ENCODE data around the gene APBA2. TPM values are rescaled to one million over a fixed set of nuclear protein-coding genes. Genes with fewer than 3 reads are reported as not detected.

Gene APBA2
- total RNA-seq, 2 donors from 2014 or later, result 0.77 to 1.0 TPM

DNA sequence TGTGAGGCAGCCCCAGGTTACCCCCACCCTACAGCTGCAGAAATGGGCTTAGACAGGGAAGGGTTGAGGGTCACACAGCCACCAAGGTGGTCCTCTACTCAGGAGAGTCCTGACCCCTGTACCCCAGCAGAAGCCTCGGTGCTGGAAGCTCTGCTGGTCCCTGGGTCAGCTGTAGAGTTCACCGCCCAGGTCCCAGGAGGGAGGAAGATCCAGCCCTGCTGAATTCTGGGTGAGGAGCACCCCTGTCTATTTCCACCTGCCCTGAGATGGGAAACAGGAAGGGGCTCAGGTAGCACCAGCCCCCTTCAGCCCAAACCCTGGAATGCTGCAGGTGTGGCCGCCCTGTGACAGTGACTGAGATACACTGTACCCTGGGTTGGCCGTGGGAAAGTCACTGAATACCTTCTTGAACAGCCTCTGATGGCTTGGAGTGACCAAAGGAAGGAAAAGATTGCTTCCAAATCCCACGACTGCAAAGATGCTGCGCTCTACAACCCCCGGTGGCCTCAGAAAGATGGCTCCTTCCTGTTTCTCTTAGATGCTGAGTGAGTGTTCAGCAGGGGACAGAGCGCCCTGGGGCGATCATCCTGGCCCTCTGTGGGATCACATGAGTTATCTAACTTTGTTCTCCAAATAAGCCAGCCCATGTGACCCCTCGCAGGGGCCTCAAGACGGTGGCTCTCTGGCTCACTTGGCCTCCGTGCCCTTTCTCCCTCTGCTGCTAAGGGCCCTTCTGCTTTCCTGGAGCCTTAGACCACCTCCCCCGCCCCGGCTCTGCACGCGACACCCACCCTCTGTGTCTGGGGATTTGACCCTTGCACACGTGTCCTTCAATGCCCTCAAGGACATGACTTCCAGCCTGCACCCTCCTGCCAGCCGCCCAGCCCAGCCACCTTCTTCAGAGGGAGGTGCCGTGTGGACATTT is 242.0 kb downstream of the APBA2 start:
- no peak overlapping the region for H3K9ac ChIP-seq (ENCODE audit: low read depth in 2 of 2, low read length in 2 of 2)
- H3K9me3 ChIP-seq, result no peaks in the 10 kb centered on the region
- H3K27me3 ChIP-seq, result no peaks in the 10 kb centered on the region
- TF ChIP-seq, protein P1, sequence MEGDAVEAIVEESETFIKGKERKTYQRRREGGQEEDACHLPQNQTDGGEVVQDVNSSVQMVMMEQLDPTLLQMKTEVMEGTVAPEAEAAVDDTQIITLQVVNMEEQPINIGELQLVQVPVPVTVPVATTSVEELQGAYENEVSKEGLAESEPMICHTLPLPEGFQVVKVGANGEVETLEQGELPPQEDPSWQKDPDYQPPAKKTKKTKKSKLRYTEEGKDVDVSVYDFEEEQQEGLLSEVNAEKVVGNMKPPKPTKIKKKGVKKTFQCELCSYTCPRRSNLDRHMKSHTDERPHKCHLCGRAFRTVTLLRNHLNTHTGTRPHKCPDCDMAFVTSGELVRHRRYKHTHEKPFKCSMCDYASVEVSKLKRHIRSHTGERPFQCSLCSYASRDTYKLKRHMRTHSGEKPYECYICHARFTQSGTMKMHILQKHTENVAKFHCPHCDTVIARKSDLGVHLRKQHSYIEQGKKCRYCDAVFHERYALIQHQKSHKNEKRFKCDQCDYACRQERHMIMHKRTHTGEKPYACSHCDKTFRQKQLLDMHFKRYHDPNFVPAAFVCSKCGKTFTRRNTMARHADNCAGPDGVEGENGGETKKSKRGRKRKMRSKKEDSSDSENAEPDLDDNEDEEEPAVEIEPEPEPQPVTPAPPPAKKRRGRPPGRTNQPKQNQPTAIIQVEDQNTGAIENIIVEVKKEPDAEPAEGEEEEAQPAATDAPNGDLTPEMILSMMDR (IDR thresholded peaks at IDR 0.05), result no peak
- H3K36me3 ChIP-seq, result no peaks in the 10 kb centered on the region
- H3K4me3 ChIP-seq, result no peak overlapping the region
- DNase-seq, result no peak
- intact Hi-C loops (cut with DNase I), result no loop called here
- no peaks in the 10 kb centered on the region for H3K4me1 ChIP-seq
- no peak overlapping the region for H3K27ac ChIP-seq

DNA sequence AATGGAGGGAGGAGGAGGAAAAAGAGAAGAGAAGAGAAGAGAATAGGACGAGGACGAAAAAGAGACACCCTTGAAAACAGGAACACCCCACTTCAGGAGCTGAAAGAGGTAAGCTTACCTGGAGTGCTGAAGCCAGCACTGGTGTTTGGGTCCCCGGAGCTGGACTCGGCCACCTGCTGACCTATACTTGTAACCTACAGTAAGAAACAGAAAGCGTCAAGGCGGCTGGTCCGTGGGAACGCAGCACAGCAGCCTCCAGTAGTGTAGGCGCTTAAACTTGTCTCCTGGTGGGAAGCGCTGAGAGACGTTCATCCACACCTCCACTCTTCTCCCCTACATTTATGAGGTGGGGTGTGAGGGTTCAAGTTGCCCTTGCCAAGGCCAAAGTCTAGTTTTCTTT is 242.9 kb downstream of the APBA2 start:
- no peaks in the 10 kb centered on the region for H3K36me3 ChIP-seq
- H3K9me3 ChIP-seq, result no peaks in the 10 kb centered on the region
- no peak overlapping the region for H3K27ac ChIP-seq
- H3K27me3 ChIP-seq, result no peaks in the 10 kb centered on the region
- no peaks in the 10 kb centered on the region for H3K4me1 ChIP-seq
- H3K4me3 ChIP-seq, result no peak overlapping the region
- no peak for DNase-seq
- TF ChIP-seq, protein P1 (IDR thresholded peaks at IDR 0.05), result no peak
- intact Hi-C loops (cut with DNase I), result no loop called here
- H3K9ac ChIP-seq (ENCODE audit: low read depth in 2 of 2, low read length in 2 of 2), result no peak overlapping the region

DNA sequence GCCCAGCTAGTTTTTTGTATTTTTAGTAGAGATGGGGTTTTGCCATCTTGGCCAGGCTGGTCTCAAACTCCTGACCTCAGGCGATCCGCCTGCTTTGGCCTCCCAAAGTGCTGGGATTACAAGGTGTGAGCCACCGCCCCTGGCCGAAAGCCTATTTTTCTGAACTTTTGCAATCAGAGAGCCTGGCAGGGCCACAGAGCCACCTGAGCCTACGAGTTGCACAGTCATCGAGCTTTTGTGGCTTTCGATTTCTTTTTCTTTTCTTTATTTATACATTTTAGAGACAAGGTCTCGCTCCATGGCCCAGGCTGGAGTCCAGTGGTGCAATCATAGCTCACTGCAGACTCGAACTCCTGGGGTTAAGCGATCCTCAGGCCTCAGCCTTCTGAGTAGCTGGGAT is 243.4 kb downstream of the APBA2 start:
- H3K36me3 ChIP-seq, result no peaks in the 10 kb centered on the region
- H3K27me3 ChIP-seq, result no peaks in the 10 kb centered on the region
- no peaks in the 10 kb centered on the region for H3K9me3 ChIP-seq
- TF ChIP-seq, protein P1 (IDR thresholded peaks at IDR 0.05), result no peak
- intact Hi-C loops (cut with DNase I), result no loop called here
- no peaks in the 10 kb centered on the region for H3K4me1 ChIP-seq
- no peak overlapping the region for H3K4me3 ChIP-seq
- H3K27ac ChIP-seq, result no peak overlapping the region
- no peak overlapping the region for H3K9ac ChIP-seq (ENCODE audit: low read depth in 2 of 2, low read length in 2 of 2)
- DNase-seq, result no peak

DNA sequence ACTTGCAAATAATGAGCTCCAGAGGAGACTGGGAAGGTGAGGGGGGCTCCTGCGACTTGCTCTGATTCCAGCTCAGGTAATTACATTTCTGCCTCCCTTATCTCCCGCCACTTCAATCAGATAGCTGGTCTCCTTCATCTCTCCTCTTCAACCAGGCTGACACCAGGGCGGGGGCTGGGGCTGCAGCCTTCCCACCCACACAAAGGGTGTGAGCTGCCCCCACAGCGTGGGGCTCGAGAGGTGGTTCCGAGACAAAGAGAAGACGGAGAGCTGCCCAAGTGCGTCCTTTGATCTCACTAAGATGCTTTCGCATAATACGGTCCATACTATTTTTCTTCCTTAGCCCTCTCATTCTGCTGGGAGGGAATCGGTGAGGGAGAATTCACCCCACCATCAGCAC is 244.2 kb downstream of the APBA2 start:
- no peak overlapping the region for H3K9ac ChIP-seq (ENCODE audit: low read depth in 2 of 2, low read length in 2 of 2)
- intact Hi-C loops (cut with DNase I), result no loop called here
- DNase-seq, result no peak

DNA sequence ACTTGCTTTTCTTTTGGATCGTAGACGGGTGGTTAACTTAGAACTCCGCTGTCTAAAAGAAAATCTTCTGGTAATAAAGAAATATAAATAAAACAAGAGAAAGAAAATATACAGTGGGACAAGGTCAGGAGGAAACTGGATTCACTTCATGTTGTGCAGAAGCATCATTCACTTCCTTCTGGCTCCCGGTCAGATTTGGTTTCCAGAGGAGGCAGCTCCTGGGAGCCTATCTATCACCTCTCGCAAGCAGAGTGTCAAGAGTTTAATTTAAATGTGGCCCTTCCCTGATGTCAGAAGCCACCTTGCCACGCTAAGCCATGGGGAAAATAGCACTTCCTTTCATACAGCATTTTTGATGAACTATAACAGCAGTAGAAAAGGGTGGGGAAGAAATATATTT is 244.7 kb downstream of the APBA2 start:
- H3K9me3 ChIP-seq, result no peaks in the 10 kb centered on the region
- no peaks in the 10 kb centered on the region for H3K4me1 ChIP-seq
- DNase-seq, result no peak
- no peaks in the 10 kb centered on the region for H3K27me3 ChIP-seq
- no peak overlapping the region for H3K4me3 ChIP-seq
- H3K36me3 ChIP-seq, result no peaks in the 10 kb centered on the region
- intact Hi-C loops (cut with DNase I), result no loop called here
- H3K9ac ChIP-seq (ENCODE audit: low read depth in 2 of 2, low read length in 2 of 2), result no peak overlapping the region
- TF ChIP-seq, protein P1 (IDR thresholded peaks at IDR 0.05), result no peak
- H3K27ac ChIP-seq, result no peak overlapping the region

More for the DNA sequence above, 244.2 kb downstream of the APBA2 start:
- H3K4me3 ChIP-seq, result no peak overlapping the region
- TF ChIP-seq, protein P1 (IDR thresholded peaks at IDR 0.05), result no peak
- H3K27me3 ChIP-seq, result no peaks in the 10 kb centered on the region
- no peaks in the 10 kb centered on the region for H3K4me1 ChIP-seq
- no peaks in the 10 kb centered on the region for H3K9me3 ChIP-seq
- H3K36me3 ChIP-seq, result no peaks in the 10 kb centered on the region
- H3K27ac ChIP-seq, result no peak overlapping the region

Data from colonic mucosa (tissue), 4 donors.